Stomach (tissue), 4 donors: ENCODE results near the gene ARHGAP21.

Source experiments
- EP300 ChIP-seq: sonication (generic); formaldehyde crosslinking; IDR thresholded peaks from one replicate; pipeline ENCODE4 v1.6.1; 2017; ENCODE audit warnings: antibody characterized with exemption
- POLR2A ChIP-seq, 4 donors: fragments of 450-650 bp; IDR thresholded peaks; one replicate each; pipeline ENCODE4 v1.6.1; 2016; ENCODE audit warnings: antibody characterized with exemption in 4 of 4, control low read depth in 2 of 4, mild to moderate bottlenecking in 1 of 4, moderate library complexity in 1 of 4
- POLR2AphosphoS5 ChIP-seq, 3 donors: sonication (generic); formaldehyde crosslinking; IDR thresholded peaks; one replicate each; pipeline ENCODE4 v1.6.1; 2016; ENCODE audit warnings: antibody characterized with exemption in 3 of 3
- TF ChIP-seq, protein P1 (sequence below), 7 experiments: fragments of 450-650 bp in 4 of 7; fragments of 200-600 bp in 3 of 7; sonication (generic) in 3 of 7; IDR thresholded peaks; one replicate each; pipeline ENCODE4 v1.5.1; 2016 to 2019; ENCODE audit warnings: antibody characterized with exemption in 7 of 7, control low read depth in 2 of 7, mild to moderate bottlenecking in 1 of 7

DNA sequence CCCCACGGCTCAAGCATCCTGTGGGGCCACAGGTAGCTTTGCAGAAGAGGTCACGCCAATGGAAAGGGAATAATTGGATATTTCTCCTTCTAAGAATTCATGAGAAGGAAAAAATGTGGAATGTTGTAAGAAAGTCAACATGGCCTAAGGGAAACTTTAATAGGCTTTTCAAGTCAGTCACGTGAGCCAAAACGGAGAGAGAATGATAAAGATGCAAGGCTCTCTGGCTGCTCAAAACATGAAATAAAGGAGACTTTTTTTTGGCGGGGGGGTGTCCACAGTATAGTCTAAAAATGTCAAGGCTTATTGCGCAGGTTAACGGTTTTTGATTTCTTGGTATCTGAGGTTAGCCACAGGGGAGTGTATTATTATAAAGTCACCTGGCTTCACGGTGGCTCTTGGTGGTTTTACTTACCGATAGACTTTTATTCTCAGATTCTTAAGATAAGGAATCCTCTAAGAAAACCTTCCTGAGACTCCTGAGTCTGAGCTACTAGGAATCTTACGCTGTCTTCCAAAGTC lies 148.1 kb downstream of the ARHGAP21 start:
- TF ChIP-seq, protein P1, sequence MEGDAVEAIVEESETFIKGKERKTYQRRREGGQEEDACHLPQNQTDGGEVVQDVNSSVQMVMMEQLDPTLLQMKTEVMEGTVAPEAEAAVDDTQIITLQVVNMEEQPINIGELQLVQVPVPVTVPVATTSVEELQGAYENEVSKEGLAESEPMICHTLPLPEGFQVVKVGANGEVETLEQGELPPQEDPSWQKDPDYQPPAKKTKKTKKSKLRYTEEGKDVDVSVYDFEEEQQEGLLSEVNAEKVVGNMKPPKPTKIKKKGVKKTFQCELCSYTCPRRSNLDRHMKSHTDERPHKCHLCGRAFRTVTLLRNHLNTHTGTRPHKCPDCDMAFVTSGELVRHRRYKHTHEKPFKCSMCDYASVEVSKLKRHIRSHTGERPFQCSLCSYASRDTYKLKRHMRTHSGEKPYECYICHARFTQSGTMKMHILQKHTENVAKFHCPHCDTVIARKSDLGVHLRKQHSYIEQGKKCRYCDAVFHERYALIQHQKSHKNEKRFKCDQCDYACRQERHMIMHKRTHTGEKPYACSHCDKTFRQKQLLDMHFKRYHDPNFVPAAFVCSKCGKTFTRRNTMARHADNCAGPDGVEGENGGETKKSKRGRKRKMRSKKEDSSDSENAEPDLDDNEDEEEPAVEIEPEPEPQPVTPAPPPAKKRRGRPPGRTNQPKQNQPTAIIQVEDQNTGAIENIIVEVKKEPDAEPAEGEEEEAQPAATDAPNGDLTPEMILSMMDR (IDR thresholded peaks at IDR 0.05), result no peak
- TF ChIP-seq POLR2A (IDR thresholded peaks at IDR 0.05) (no peak), EP300 (no peak), POLR2AphosphoS5 (IDR thresholded peaks at IDR 0.05) (no peak)
